Cerebellar cortex (tissue), 1 donor: ENCODE data around the gene CDH23.

Experiments used
- DNase-seq: peaks from one replicate; pipeline ENCODE4 v3.0.0-alpha.2; 2015; ENCODE audit warnings: low spot score

The CDH23 gene

GRCh38 chr10:71746344-71747037 is 349.8 kb downstream of the CDH23 start:
- peak; percentile 10 for DNase-seq

GRCh38 chr10:71747039-71747531 is 350.4 kb downstream of the CDH23 start:
- DNase-seq = no peak

GRCh38 chr10:71747551-71748523 is 351.1 kb downstream of the CDH23 start:
- no peak for DNase-seq

- no peak for DNase-seq
These were observed 352.0 kb downstream of the CDH23 start for GRCh38 chr10:71748671-71749191.

GRCh38 chr10:71749396-71749795 is 352.7 kb downstream of the CDH23 start:
- DNase-seq = no peak

- DNase-seq = no peak
These were observed 353.6 kb downstream of the CDH23 start for GRCh38 chr10:71750124-71750841.

- DNase-seq = no peak
These were observed 354.3 kb downstream of the CDH23 start for GRCh38 chr10:71750986-71751385.

GRCh38 chr10:71751515-71752224 is 354.9 kb downstream of the CDH23 start:
- no peak for DNase-seq

GRCh38 chr10:71752391-71753090 is 355.8 kb downstream of the CDH23 start:
- DNase-seq = no peak

GRCh38 chr10:71753091-71753959 is 356.6 kb downstream of the CDH23 start:
- DNase-seq = no peak

GRCh38 chr10:71753960-71754505 is 357.3 kb downstream of the CDH23 start:
- no peak for DNase-seq

GRCh38 chr10:71754562-71754961 is 357.8 kb downstream of the CDH23 start:
- DNase-seq = no peak

- DNase-seq = no peak
These were observed 358.6 kb downstream of the CDH23 start for GRCh38 chr10:71755179-71755879.

GRCh38 chr10:71756311-71757191 is 359.8 kb downstream of the CDH23 start:
- peak; percentile 31 for DNase-seq

- peak; percentile 70 for DNase-seq
These were observed 360.7 kb downstream of the CDH23 start for GRCh38 chr10:71757399-71757922.

GRCh38 chr10:71761105-71761511 is 364.4 kb downstream of the CDH23 start:
- no peak for DNase-seq

- no peak for DNase-seq
These were observed 364.9 kb downstream of the CDH23 start for GRCh38 chr10:71761541-71762113.
